A549 (cell line): ENCODE data around the gene AFG1L. TPM values are rescaled to one million over a fixed set of nuclear protein-coding genes. Genes with fewer than 3 reads are reported as not detected.

Experiments used
- ATAC-seq, 2 experiments: fragments of 200-7000 bp in 1 of 2; fragments of >200 bp in 1 of 2; cut with Nextera tagmentation in 1 of 2; cut with Tn5 transposase in 1 of 2; 3 replicates each; pipeline versions ENCODE4 v1.8.0 to v1.9.1; 2018 to 2020; ENCODE audit warnings: mild to moderate bottlenecking in 1 of 2, moderate library complexity in 1 of 2
- CTCF ChIA-PET: fragments of 300-600 bp; sonication (Branson Sonifier 250); formaldehyde crosslinking; extraction: SDS; loops from one replicate; lab custom pipeline; 2021; ENCODE audit warnings: antibody characterized with exemption, inconsistent platforms; lab: Yijun Ruan, JAX
- POLR2A ChIA-PET: fragments of 350-600 bp; formaldehyde crosslinking; extraction: SDS; loops from one replicate; lab custom pipeline; 2021; ENCODE audit warnings: antibody characterized with exemption, inconsistent platforms; lab: Yijun Ruan, JAX
- DNase-seq, 2 experiments: peaks; one replicate each; pipeline versions ENCODE4 v3.0.0 to v3.0.0-alpha.2; 2011 to 2016; ENCODE audit warnings: low read depth in 1 of 2, low spot score in 1 of 2
- FAIRE-seq: peaks from 2 replicates; lab custom pipeline; 2011; peaks lifted over from hg19 to GRCh38; lab: Jason Lieb, UNC
- H3K27ac ChIP-seq, 2 experiments: fragments of >200 bp; sonication (Bioruptor Twin); formaldehyde crosslinking; 3 replicates each; pipeline ENCODE4 v1.5.1; 2016 to 2017
- H3K4me1 ChIP-seq: fragments of >200 bp; sonication (Bioruptor Twin); formaldehyde crosslinking; 3 replicates; pipeline ENCODE4 v1.6.1; 2016
- H3K4me2 ChIP-seq: fragments of >200 bp; sonication (Bioruptor Twin); formaldehyde crosslinking; 3 replicates; pipeline ENCODE4 v1.6.1; 2016
- H3K4me3 ChIP-seq: fragments of >200 bp; sonication (Bioruptor Twin); formaldehyde crosslinking; 3 replicates; pipeline ENCODE4 v1.5.1; 2016
- H3K9me3 ChIP-seq: fragments of >200 bp; sonication (Bioruptor Twin); formaldehyde crosslinking; 3 replicates; pipeline ENCODE4 v1.6.1; 2016
- CEBPB ChIP-seq, 2 experiments: fragments of >200 bp in 1 of 2; sonication (Bioruptor Twin) in 1 of 2; formaldehyde crosslinking in 1 of 2; IDR thresholded peaks; 2 replicates each; pipeline ENCODE4 v1.6.1; 2012 to 2016
- CHD4 ChIP-seq: fragments of 200-600 bp; sonication (generic); IDR thresholded peaks from 2 replicates; pipeline ENCODE4 v1.6.1; 2016; ENCODE audit warnings: antibody characterized with exemption, mild to moderate bottlenecking, borderline replicate concordance
- CTCF ChIP-seq: fragments of >200 bp; sonication (Bioruptor Twin); formaldehyde crosslinking; IDR thresholded peaks from 3 replicates; pipeline ENCODE4 v1.5.1; 2016
- ESRRA ChIP-seq: fragments of 150-350 bp; IDR thresholded peaks from 2 replicates; pipeline ENCODE4 v1.6.1; 2014; ENCODE audit warnings: mild to moderate bottlenecking, low read length, borderline replicate concordance
- FOSB ChIP-seq: fragments of 250-450 bp; sonication (Bioruptor Pico); IDR thresholded peaks from 2 replicates; pipeline ENCODE4 v1.5.0; 2020; ENCODE audit warnings: mild to moderate bottlenecking, moderate library complexity
- FOXS1 ChIP-seq: fragments of 250-450 bp; sonication (Bioruptor Pico); IDR thresholded peaks from 2 replicates; pipeline ENCODE4 v1.5.0; 2020; ENCODE audit warnings: mild to moderate bottlenecking, moderate library complexity
- HEYL ChIP-seq: fragments of 250-450 bp; sonication (Bioruptor Pico); IDR thresholded peaks from 2 replicates; pipeline ENCODE4 v1.8.0; 2021; ENCODE audit warnings: mild to moderate bottlenecking, moderate library complexity
- KDM1A ChIP-seq: fragments of 200-600 bp; sonication (generic); IDR thresholded peaks from 2 replicates; pipeline ENCODE4 v1.6.1; 2016; ENCODE audit warnings: low read depth, mild to moderate bottlenecking
- MAFK ChIP-seq: fragments of 450-650 bp; IDR thresholded peaks from 2 replicates; pipeline ENCODE4 v1.6.1; 2014; ENCODE audit not compliant: partially characterized antibody
- MYC ChIP-seq: IDR thresholded peaks from 2 replicates; pipeline ENCODE4 v1.6.1; 2012; ENCODE audit warnings: mild to moderate bottlenecking, inconsistent platforms, low read length, improper control_type of control experiment, borderline replicate concordance
- NFE2L2 ChIP-seq: fragments of 150-350 bp; conservative IDR thresholded peaks from 2 replicates; pipeline ENCODE4 v1.6.1; 2014; ENCODE audit warnings: low read length
- NR3C1 ChIP-seq: fragments of >200 bp; sonication (Bioruptor Twin); formaldehyde crosslinking; IDR thresholded peaks from 3 replicates; pipeline ENCODE4 v1.6.1; 2017
- POLR2A ChIP-seq: IDR thresholded peaks from 2 replicates; pipeline ENCODE4 v1.6.1; 2012; ENCODE audit warnings: mild to moderate bottlenecking, low read length
- RAD21 ChIP-seq, 2 experiments: fragments of >200 bp in 1 of 2; sonication (Bioruptor Twin) in 1 of 2; formaldehyde crosslinking in 1 of 2; IDR thresholded peaks in 1 of 2; conservative IDR thresholded peaks in 1 of 2; 2 replicates in 1 of 2; 3 replicates in 1 of 2; pipeline ENCODE4 v1.6.1; 2012 to 2018; ENCODE audit warnings: inconsistent platforms in 1 of 2
- RCOR1 ChIP-seq: fragments of 150-350 bp; IDR thresholded peaks from 2 replicates; pipeline ENCODE4 v1.6.1; 2014; ENCODE audit warnings: antibody characterized with exemption, low read length, low read depth
- RFX5 ChIP-seq: fragments of 450-650 bp; IDR thresholded peaks from 2 replicates; pipeline ENCODE4 v1.7.1; 2014; ENCODE audit warnings: antibody characterized with exemption, mild to moderate bottlenecking, moderate library complexity
- SMC3 ChIP-seq: fragments of >200 bp; sonication (Bioruptor Twin); formaldehyde crosslinking; IDR thresholded peaks from 3 replicates; pipeline ENCODE4 v1.6.1; 2018; ENCODE audit warnings: inconsistent platforms
- USF2 ChIP-seq: fragments of 450-650 bp; IDR thresholded peaks from 2 replicates; pipeline ENCODE4 v1.6.1; 2014; ENCODE audit warnings: antibody characterized with exemption
- ZSCAN20 ChIP-seq: fragments of 250-450 bp; sonication (Bioruptor Pico); IDR thresholded peaks from 2 replicates; pipeline ENCODE4 v1.8.0; 2022; ENCODE audit warnings: mild to moderate bottlenecking, moderate library complexity
- WGBS: methylation state at CpG from one replicate; pipeline ENCODE4 v1.1.6; 2017; ENCODE audit errors: missing lambda C conversion rate; 5-methylcytosine and 5-hydroxymethylcytosine counted together
- polyA plus RNA-seq, 4 experiments: library from polyadenylated mRNA; depleted of rRNA in 3 of 4; stranded (reverse); fragments of >200 nt; fragmentation: RNase III in 1 of 4; extraction: RNeasy Plus Mini Kit Qiagen cat#74134 plus additional on column Dnase treatment in 1 of 4; gene quantifications; 2 replicates in 3 of 4; 3 replicates in 1 of 4; pipeline ENCODE4 v1.2.3, GENCODE V29; 2011 to 2017

AFG1L gene
- polyA plus RNA-seq, 2 of the 4 experiments (the other 2 are of a cell fraction): 1.3 to 2.3 TPM

GRCh38 chr6:108507316-108507715, 212.5 kb downstream of the AFG1L start:
- FAIRE-seq: no peak
- DNase-seq: no peak
- Histone ChIP-seq H3K9me3 (no peaks in the 10 kb centered on the region), H3K4me2 (no peak overlapping the region), H3K27ac (no peak overlapping the region), H3K4me3 (no peak overlapping the region), H3K4me1 (no peaks in the 10 kb centered on the region)
- ChIA-PET CTCF (no interaction called here), POLR2A (no interaction called here)
- ATAC-seq: no peak
- peak; percentile 80 for TF ChIP-seq MAFK
- TF ChIP-seq ESRRA: no peak
- no peak for TF ChIP-seq HEYL (CRISPR knock-in tag)
- no peak for TF ChIP-seq USF2
- no peak for TF ChIP-seq FOXS1 (CRISPR knock-in tag)
- WGBS: 69% methylated on average over 2 of the region's 2 CpGs

DNA sequence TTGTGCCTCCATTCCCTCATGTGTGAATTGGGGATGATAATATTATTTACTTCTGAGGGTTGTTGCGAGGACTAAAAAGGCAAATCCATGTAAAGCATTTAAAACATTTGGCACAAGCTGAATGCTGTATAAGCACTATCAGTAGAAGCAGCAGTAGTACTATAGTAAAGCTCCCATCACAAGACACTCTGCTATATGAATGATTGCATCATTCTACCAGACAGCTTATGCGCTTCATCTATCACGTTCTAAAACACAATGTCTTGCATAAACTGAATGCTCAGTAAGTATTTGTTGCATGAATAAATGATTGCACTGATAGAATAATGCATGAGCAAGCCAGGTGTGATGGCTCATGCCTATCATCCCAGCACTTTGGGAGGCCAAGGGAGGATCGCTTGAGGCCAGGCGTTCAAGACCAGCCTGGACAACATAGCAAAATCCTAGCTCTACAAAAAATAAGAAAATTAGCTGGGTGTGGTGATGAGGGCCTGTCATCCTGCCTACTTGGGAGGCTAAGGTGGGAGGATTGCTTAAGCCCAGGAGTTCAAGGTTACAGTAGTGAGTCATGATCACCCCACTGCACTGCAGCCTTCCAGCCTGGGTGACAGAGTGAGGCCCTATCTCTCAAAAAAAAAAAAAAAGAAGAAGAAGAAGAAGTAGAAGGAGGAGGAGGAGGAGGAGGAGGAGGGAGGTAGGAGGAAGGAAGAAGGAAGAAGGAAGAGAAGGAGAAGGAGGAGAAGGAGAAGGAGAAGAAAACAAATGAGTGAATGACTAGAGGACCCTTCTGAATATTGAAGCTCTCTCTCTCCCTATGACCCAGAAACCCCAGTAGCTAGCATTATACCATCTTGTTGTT, 215.8 kb downstream of the AFG1L start:
- Histone ChIP-seq H3K4me3 (no peak overlapping the region), H3K4me1 (no peaks in the 10 kb centered on the region), H3K27ac (no peak overlapping the region)
- POLR2A ChIA-PET: interaction anchor here (0.6 kb wide), 1 partner anchor 957 kb away, joined by 3 read pairs; no protein-coding TSS in a partner anchor
- DNase-seq: no peak
- no peak for FAIRE-seq
- TF ChIP-seq CEBPB (IDR thresholded peaks at IDR 0.05) (no peak), KDM1A (no peak), POLR2A (no peak), RCOR1 (no peak), FOSB (CRISPR knock-in tag) (no peak), HEYL (CRISPR knock-in tag) (no peak), RFX5 (no peak), NFE2L2 (no peak), ZSCAN20 (CRISPR knock-in tag) (no peak), ESRRA (no peak), MYC (no peak), NR3C1 (no peak)
- TF ChIP-seq, all 56 proteins: peak for 0
- CTCF ChIA-PET: interaction anchor here (1.0 to 2.1 kb wide), 6 partner anchors 13 to 530 kb away, joined by 3 to 6 read pairs (median 4); no protein-coding TSS in a partner anchor
- Histone ChIP-seq H3K9me3 (no peaks in the 10 kb centered on the region), H3K4me2 (no peak overlapping the region)
- WGBS: 77% methylated on average over 5 of the region's 5 CpGs
- ATAC-seq: no peak

DNA sequence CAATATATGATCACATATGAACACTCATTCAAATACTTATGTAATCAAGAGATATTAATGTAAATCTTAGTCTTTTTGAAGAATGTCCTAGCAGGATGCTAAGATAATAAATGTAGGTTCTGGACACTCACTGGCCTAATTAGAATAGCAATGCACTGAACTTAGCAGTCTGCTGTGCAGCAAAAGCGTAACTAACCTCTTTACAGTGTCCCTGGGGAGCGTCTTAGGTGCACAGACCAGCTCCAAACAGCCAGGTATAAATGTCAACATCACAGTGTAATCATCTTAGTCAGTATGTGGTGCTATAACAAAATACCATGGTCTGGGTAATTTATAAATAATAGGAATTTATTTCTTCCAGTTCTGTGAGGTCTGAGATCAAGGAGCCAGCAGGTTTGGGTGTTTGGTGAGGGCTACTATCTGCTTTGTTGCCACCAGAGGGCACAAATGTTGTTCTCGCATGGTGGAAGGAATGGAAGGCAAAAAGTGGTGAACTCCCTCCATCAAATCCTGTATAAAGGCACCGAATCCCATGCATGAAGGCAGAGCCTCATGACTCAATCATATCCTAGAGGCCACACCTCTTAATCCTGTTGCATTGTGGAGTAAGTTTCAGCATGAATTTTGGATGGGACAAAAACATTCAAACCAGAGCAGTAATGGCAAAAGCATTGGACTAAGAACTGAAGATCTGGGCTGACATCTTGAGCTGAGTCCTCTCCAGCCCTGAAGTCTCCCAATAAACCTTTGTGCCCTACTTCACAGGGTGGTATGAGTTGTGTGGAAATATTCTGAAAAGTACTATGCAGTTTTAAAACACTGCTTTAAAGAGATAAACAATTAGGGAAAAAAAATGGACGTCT, 224.1 kb downstream of the AFG1L start:
- TF ChIP-seq RAD21 (conservative IDR thresholded peaks at IDR 0.05 in 1 of 2, IDR thresholded peaks at IDR 0.05 in 1 of 2): peak; percentile 15 to 27; a peak in 1 of 5 replicates
- no peak for TF ChIP-seq ESRRA
- TF ChIP-seq CTCF: peak; percentile 46
- peak; percentile 39; the same call in 2 of the 3 replicates for TF ChIP-seq SMC3
- no peak for TF ChIP-seq CHD4

More for the DNA sequence above, 224.1 kb downstream of the AFG1L start:
- 65% methylated on average over 5 of the region's 5 CpGs for WGBS
- ChIA-PET CTCF (interaction anchor here (0.6 to 1.8 kb wide), 7 partner anchors 10 to 554 kb away, joined by 3 to 8 read pairs (median 4); no protein-coding TSS in a partner anchor), POLR2A (no interaction called here)
- Histone ChIP-seq H3K4me2 (no peak overlapping the region), H3K4me3 (no peak overlapping the region), H3K9me3 (no peaks in the 10 kb centered on the region), H3K27ac (no peak overlapping the region), H3K4me1 (no peaks in the 10 kb centered on the region)
- ATAC-seq (peak; percentile 54 to 82; a peak in 4 of 6 replicates), DNase-seq (peak; percentile 22 to 42), FAIRE-seq (no peak)
